H1 (cell line): ENCODE results near the gene PEX26. TPM values are rescaled to one million over a fixed set of nuclear protein-coding genes. Genes with fewer than 3 reads are reported as not detected.

Experiments
- CTCF ChIA-PET: fragments of 300-600 bp; sonication (Branson Sonifier 250); formaldehyde crosslinking; loops from one replicate; lab custom pipeline; 2021; ENCODE audit not compliant: partially characterized antibody; lab: Charles Lee
- POLR2A ChIA-PET: fragments of 300-600 bp; sonication (Branson Sonifier 250); formaldehyde crosslinking; loops from one replicate; lab custom pipeline; 2021; ENCODE audit warnings: inconsistent platforms; ENCODE audit not compliant: partially characterized antibody; lab: Charles Lee
- DNase-seq, 2 experiments: peaks; one replicate each; pipeline versions ENCODE4 v3.0.0 to v3.0.0-alpha.2; 2010 to 2022; ENCODE audit warnings: low spot score in 2 of 2, low read depth in 1 of 2, mixed read lengths in 1 of 2
- FAIRE-seq: peaks from 2 replicates; lab custom pipeline; 2011; peaks lifted over from hg19 to GRCh38; lab: Jason Lieb, UNC
- H2AFZ ChIP-seq: 2 replicates; pipeline ENCODE4 v1.8.1; 2012; ENCODE audit warnings: low read length, inconsistent platforms
- H2AK5ac ChIP-seq: 2 replicates; pipeline ENCODE4 v1.6.1; 2013; ENCODE audit warnings: low read depth, low read length
- H2BK120ac ChIP-seq: replicated peaks from 2 replicates; pipeline ENCODE3; 2013; ENCODE audit warnings: low read depth, low read length, inconsistent platforms
- H2BK12ac ChIP-seq: 2 replicates; pipeline ENCODE4 v1.6.1; 2013; ENCODE audit warnings: low read depth, low read length
- H2BK15ac ChIP-seq: 2 replicates; pipeline ENCODE4 v1.6.1; 2013; ENCODE audit warnings: low read length
- H2BK20ac ChIP-seq: 2 replicates; pipeline ENCODE4 v1.6.1; 2013; ENCODE audit warnings: low read length
- H2BK5ac ChIP-seq: 2 replicates; pipeline ENCODE4 v1.6.1; 2013; ENCODE audit warnings: low read depth, low read length
- H3K14ac ChIP-seq: 2 replicates; pipeline ENCODE4 v1.6.1; 2013; ENCODE audit warnings: inconsistent platforms; ENCODE audit not compliant: insufficient read length
- H3K18ac ChIP-seq: 2 replicates; pipeline ENCODE4 v1.6.1; 2013; ENCODE audit warnings: low read length; ENCODE audit errors: extremely low read depth
- H3K23ac ChIP-seq: 2 replicates; pipeline ENCODE4 v1.6.1; 2013; ENCODE audit warnings: inconsistent platforms; ENCODE audit not compliant: insufficient read length
- H3K23me2 ChIP-seq: 2 replicates; pipeline ENCODE4 v1.6.1; 2013; ENCODE audit warnings: low read depth, low read length
- H3K27ac ChIP-seq: 2 replicates; pipeline ENCODE4 v1.6.1; 2011; ENCODE audit warnings: low read depth, low read length, inconsistent platforms
- H3K27me3 ChIP-seq, 4 experiments: replicated peaks in 1 of 4; 1 replicate in 1 of 4; 2 replicates in 3 of 4; pipeline versions ENCODE4 v1.6.1 to v1.8.1; 2011 to 2013; ENCODE audit warnings: low read length in 3 of 4, mild to moderate bottlenecking in 3 of 4, inconsistent platforms in 2 of 4, mixed read lengths in 2 of 4, moderate library complexity in 1 of 4; ENCODE audit not compliant: control insufficient read depth in 3 of 4, insufficient read depth in 3 of 4; ENCODE audit errors: extremely low read depth in 1 of 4
- H3K36me3 ChIP-seq, 4 experiments: 2 replicates each; pipeline versions ENCODE4 v1.6.1 to v1.8.1; 2011 to 2013; ENCODE audit warnings: mild to moderate bottlenecking in 4 of 4, low read length in 3 of 4, moderate library complexity in 2 of 4, control low read depth in 1 of 4, inconsistent platforms in 1 of 4; ENCODE audit not compliant: insufficient read depth in 4 of 4, control insufficient read depth in 2 of 4
- H3K4ac ChIP-seq: replicated peaks from 2 replicates; pipeline ENCODE3; 2013; ENCODE audit warnings: low read length, low read depth, mixed read lengths, inconsistent platforms; ENCODE audit not compliant: insufficient read length
- H3K4me1 ChIP-seq, 4 experiments: replicated peaks in 1 of 4; 1 replicate in 1 of 4; 2 replicates in 3 of 4; pipeline versions ENCODE4 v1.6.1 to v1.8.1; 2011 to 2013; ENCODE audit warnings: low read length in 3 of 4, inconsistent platforms in 2 of 4, mixed read lengths in 1 of 4; ENCODE audit not compliant: insufficient read depth in 4 of 4, control insufficient read depth in 3 of 4
- H3K4me2 ChIP-seq, 2 experiments: 2 replicates each; pipeline versions ENCODE4 v1.6.1 to v1.8.1; 2011 to 2013; ENCODE audit warnings: low read depth in 2 of 2, low read length in 2 of 2, control low read depth in 1 of 2, inconsistent platforms in 1 of 2, mild to moderate bottlenecking in 1 of 2; ENCODE audit not compliant: insufficient read depth in 1 of 2
- H3K4me3 ChIP-seq, 4 experiments: fragments of 200-600, 300-600 bp in 1 of 4; sonication (generic), shearing (Covaris generic), sonication (Bioruptor Twin) in 1 of 4; 2 replicates each; pipeline versions ENCODE4 v1.5.1 to v1.8.1; 2011 to 2016; ENCODE audit warnings: low read length in 4 of 4, low read depth in 3 of 4, control low read depth in 2 of 4, inconsistent platforms in 2 of 4, mild to moderate bottlenecking in 2 of 4, mixed read lengths in 1 of 4, moderate library complexity in 1 of 4; ENCODE audit not compliant: insufficient read depth in 2 of 4; ENCODE audit errors: extremely low read depth in 1 of 4
- H3K56ac ChIP-seq: replicated peaks from 2 replicates; pipeline ENCODE3; 2013; ENCODE audit warnings: low read depth, mild to moderate bottlenecking, mixed read lengths, low read length, inconsistent platforms; ENCODE audit not compliant: insufficient read length
- H3K79me1 ChIP-seq: 2 replicates; pipeline ENCODE4 v1.6.1; 2013; ENCODE audit warnings: low read depth, low read length, control low read depth
- H3K79me2 ChIP-seq, 2 experiments: 2 replicates each; pipeline versions ENCODE4 v1.6.1 to v1.8.1; 2012 to 2013; ENCODE audit warnings: low read length in 2 of 2, mild to moderate bottlenecking in 2 of 2, inconsistent platforms in 1 of 2; ENCODE audit not compliant: insufficient read depth in 2 of 2, control insufficient read depth in 1 of 2
- H3K9ac ChIP-seq, 4 experiments: replicated peaks in 1 of 4; 1 replicate in 1 of 4; 2 replicates in 3 of 4; pipeline versions ENCODE4 v1.6.1 to v1.8.1; 2011 to 2013; ENCODE audit warnings: low read depth in 3 of 4, low read length in 3 of 4, control low read depth in 2 of 4, mild to moderate bottlenecking in 2 of 4, moderate library complexity in 2 of 4, inconsistent platforms in 1 of 4; ENCODE audit errors: extremely low read depth in 1 of 4
- H3K9me3 ChIP-seq, 2 experiments: 2 replicates each; pipeline versions ENCODE4 v1.6.1 to v1.8.1; 2012 to 2013; ENCODE audit warnings: mild to moderate bottlenecking in 2 of 2, moderate library complexity in 2 of 2, control low read depth in 1 of 2, inconsistent platforms in 1 of 2, low read depth in 1 of 2, low read length in 1 of 2, mixed read lengths in 1 of 2; ENCODE audit not compliant: insufficient read depth in 2 of 2
- H4K20me1 ChIP-seq, 2 experiments: replicated peaks in 1 of 2; 2 replicates each; pipeline versions ENCODE3 to v1.8.1; 2011 to 2013; ENCODE audit warnings: inconsistent platforms in 2 of 2, low read length in 2 of 2, mild to moderate bottlenecking in 1 of 2; ENCODE audit not compliant: insufficient read depth in 2 of 2, control insufficient read depth in 1 of 2
- H4K5ac ChIP-seq: 2 replicates; pipeline ENCODE4 v1.6.1; 2013; ENCODE audit warnings: low read length, low read depth, mixed read lengths, inconsistent platforms; ENCODE audit not compliant: insufficient read length
- H4K8ac ChIP-seq: 2 replicates; pipeline ENCODE4 v1.8.0; 2013; ENCODE audit warnings: mild to moderate bottlenecking, moderate library complexity, low read length, inconsistent platforms; ENCODE audit not compliant: insufficient read depth; ENCODE audit errors: extremely low read depth
- H4K91ac ChIP-seq: replicated peaks from 2 replicates; pipeline ENCODE3; 2013; ENCODE audit warnings: low read length, mixed read lengths, inconsistent platforms; ENCODE audit not compliant: insufficient read length
- WGBS, 2 experiments: shearing (Covaris generic) in 1 of 2; methylation state at CpG; one replicate each; pipeline versions ENCODE4 v1.1.6 to v1.1.7; 2013 to 2015; ENCODE audit warnings: low lambda C conversion rate in 2 of 2, mixed read lengths in 2 of 2, inconsistent platforms in 1 of 2, low coverage in 1 of 2, missing lambda C conversion rate in 1 of 2; ENCODE audit not compliant: insufficient replicate concordance in 2 of 2, insufficient coverage in 1 of 2, insufficient read length in 1 of 2; ENCODE audit errors: extremely low coverage in 1 of 2, missing lambda C conversion rate in 1 of 2; 5-methylcytosine and 5-hydroxymethylcytosine counted together
- polyA plus RNA-seq, 7 experiments: library from polyadenylated mRNA; depleted of rRNA in 3 of 7; stranded (reverse) in 5 of 7; unstranded in 2 of 7; fragments of >200 nt in 5 of 7; fragments of 200-250 nt in 2 of 7; gene quantifications; 1 replicate in 5 of 7; 2 replicates in 1 of 7; 4 replicates in 1 of 7; pipeline versions ENCODE4 v1.2.1 to v1.2.3, GENCODE V29; 2011 to 2013; ENCODE audit warnings: missing spikeins in 2 of 7, mixed read lengths in 2 of 7
- total RNA-seq: library from RNA; stranded (reverse); fragmentation: NEBNext Ultra II Directional; extraction: Animal tissue kit (Norgen Biotek cat#: 25700); gene quantifications from 2 replicates; pipeline ENCODE4 v1.2.1, GENCODE V29; 2021

The PEX26 gene
- total and polyA plus RNA-seq, 2 of the 8 experiments (the other 6 are each of a cell fraction or from before 2014, with no cell fraction given): 33.1 to 49.0 TPM

DNA sequence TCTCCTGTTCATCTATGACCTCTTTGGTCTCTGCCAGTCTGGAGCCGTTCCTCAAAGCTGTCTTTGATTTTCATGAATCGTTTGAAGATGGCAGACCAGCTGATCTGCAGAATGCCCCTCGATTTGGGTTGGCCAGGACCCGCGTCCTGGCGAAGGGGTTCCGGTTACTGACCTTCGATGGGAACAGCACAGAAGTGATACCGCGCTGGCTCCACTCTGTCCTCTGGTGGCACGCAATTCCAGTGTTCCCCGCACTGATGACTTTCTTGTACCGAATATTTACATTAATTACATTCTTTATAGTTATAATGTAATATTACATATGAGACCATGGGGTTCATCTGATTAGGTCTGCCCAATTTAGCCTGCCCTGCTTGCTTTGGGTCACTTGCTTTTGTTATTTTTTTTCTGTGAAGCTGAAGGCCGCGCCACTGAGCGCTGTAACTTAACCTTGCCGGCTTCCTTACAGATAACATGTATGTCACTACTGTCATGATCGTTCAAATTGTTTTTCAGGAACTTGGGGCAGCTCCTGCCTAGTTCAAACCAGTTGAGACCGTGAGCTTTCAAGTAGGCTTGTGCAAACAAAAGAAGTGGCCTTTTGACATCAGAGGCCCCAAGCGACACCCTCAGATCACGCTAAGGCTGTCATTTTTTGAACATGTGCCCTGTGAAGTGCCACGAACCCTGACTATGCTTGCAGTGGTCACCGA is 68.0 kb downstream of the PEX26 start:
- Histone ChIP-seq H3K27ac (no peak overlapping the region), H3K4ac (no peak overlapping the region), H3K27me3 (peaks cover 0 to 4% (median 0%) of the 10 kb centered on the region in 4 experiments; a peak in 2 of 7 replicates), H4K91ac (no peak overlapping the region), H2BK12ac (no peak overlapping the region), H3K9ac (no peak overlapping the region; a peak in 2 of 7 replicates), H2BK15ac (no peak overlapping the region), H2BK20ac (no peak overlapping the region), H3K4me2 (no peak overlapping the region), H3K56ac (no peak overlapping the region), H2BK120ac (no peak overlapping the region), H4K8ac (no peak overlapping the region), H3K79me1 (no peaks in the 10 kb centered on the region), H3K14ac (no peak overlapping the region), H3K23me2 (peaks cover 4% of the 10 kb centered on the region; the same call in 1 of the 2 replicates), H2AFZ (no peak overlapping the region), H4K20me1 (no peaks in the 10 kb centered on the region), H3K36me3 (no peaks in the 10 kb centered on the region), H3K4me1 (no peaks in the 10 kb centered on the region), H2AK5ac (no peak overlapping the region), H3K9me3 (no peaks in the 10 kb centered on the region), H4K5ac (no peak overlapping the region), H3K23ac (no peak overlapping the region), H3K18ac (no peak overlapping the region), H3K4me3 (no peak overlapping the region), H3K79me2 (no peaks in the 10 kb centered on the region), H2BK5ac (no peak overlapping the region)
- WGBS, 2 experiments: 90% methylated on average over 23 of the region's 23 CpGs; no CpG with 5 or more reads in 1 of the 2 experiments
- DNase-seq (no peak), FAIRE-seq (no peak)
- POLR2A ChIA-PET: interaction anchor here (0.8 kb wide), 1 partner anchor 30 kb away, joined by 3 read pairs; no protein-coding TSS in a partner anchor
- CTCF ChIA-PET: interaction anchor here (1.0 to 1.7 kb wide), 2 partner anchors 11 to 35 kb away, joined by 3 to 7 read pairs; no protein-coding TSS in a partner anchor
